ENCODE measurements around the gene CDC45. TPM values are rescaled to one million over a fixed set of nuclear protein-coding genes. Genes with fewer than 3 reads are reported as not detected.

Gene CDC45
- total RNA-seq, 4 donors from 2014 or later, result 3.2 to 28.9 (median 7.5) TPM; not detected in 1

DNA sequence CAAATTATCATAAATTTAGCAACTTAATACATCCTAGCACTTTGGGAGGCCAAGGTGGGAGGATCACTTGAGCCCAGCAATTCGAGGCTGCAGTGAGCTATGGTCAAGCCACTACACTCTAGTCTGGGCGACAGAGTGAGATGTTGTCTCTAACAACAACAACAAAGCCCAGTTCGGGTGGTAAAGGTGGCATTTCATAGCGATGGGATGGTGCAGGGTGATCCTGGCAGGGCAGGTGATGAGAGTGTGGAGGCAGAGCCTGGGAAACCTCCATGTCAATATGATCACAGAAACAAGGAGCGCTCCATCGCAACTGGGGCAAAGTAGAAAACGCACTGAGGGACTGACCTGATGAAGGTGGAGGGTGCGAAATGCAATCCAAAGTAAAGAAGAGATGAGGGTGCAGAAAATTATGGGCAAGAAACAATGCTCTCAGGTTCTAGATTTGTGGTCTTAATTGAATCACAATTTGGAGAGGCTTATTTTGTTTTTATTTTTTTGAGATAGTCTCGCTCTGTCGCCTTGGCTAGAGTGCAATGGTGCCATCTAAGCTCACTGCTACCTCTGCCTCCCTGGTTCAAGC, 77.3 kb downstream of the CDC45 start:
- Histone ChIP-seq H3K36me3 (no peaks in the 10 kb centered on the region), H3K4me1 (no peaks in the 10 kb centered on the region), H3K4me3 (no peak overlapping the region), H3K9me3 (no peaks in the 10 kb centered on the region), H3K27me3 (no peaks in the 10 kb centered on the region), H3K27ac (no peak overlapping the region)
- peak in 1 of 3 donors; percentile 8 for DNase-seq
- TF ChIP-seq, protein P1, sequence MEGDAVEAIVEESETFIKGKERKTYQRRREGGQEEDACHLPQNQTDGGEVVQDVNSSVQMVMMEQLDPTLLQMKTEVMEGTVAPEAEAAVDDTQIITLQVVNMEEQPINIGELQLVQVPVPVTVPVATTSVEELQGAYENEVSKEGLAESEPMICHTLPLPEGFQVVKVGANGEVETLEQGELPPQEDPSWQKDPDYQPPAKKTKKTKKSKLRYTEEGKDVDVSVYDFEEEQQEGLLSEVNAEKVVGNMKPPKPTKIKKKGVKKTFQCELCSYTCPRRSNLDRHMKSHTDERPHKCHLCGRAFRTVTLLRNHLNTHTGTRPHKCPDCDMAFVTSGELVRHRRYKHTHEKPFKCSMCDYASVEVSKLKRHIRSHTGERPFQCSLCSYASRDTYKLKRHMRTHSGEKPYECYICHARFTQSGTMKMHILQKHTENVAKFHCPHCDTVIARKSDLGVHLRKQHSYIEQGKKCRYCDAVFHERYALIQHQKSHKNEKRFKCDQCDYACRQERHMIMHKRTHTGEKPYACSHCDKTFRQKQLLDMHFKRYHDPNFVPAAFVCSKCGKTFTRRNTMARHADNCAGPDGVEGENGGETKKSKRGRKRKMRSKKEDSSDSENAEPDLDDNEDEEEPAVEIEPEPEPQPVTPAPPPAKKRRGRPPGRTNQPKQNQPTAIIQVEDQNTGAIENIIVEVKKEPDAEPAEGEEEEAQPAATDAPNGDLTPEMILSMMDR (IDR thresholded peaks at IDR 0.05), result no peak
- no peak for TF ChIP-seq POLR2A (IDR thresholded peaks at IDR 0.05)

DNA sequence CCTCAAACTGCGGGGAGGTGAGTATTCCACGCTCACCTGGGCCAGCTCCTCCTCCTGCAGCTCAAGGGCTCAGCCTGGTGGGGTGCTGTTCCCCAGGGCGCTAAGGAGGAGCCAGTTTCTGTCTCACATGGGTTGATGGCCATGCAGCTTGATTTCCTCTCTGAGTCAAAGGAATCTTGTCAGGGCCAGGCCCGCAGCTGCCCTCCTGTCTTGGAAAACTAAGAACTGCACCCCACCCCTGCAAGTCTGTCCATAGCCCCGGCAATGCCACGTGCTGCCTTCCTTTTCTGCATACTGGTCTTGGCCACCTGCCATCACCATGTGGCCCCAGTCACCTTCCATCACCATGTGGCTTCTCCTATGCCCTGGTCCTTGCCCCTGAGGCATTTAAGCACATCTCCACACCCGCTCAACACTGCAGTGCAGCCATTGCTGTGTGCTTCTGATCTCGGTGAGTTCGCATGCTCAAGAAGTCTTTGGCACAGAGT, 79.6 kb downstream of the CDC45 start:
- Histone ChIP-seq H3K27ac (no peak overlapping the region), H3K36me3 (no peaks in the 10 kb centered on the region), H3K4me1 (no peaks in the 10 kb centered on the region), H3K4me3 (no peak overlapping the region), H3K9me3 (no peaks in the 10 kb centered on the region), H3K27me3 (no peaks in the 10 kb centered on the region)
- TF ChIP-seq, protein P1 (IDR thresholded peaks at IDR 0.05), result no peak
- TF ChIP-seq POLR2A (IDR thresholded peaks at IDR 0.05), result no peak
- DNase-seq, result peak in 1 of 3 donors; percentile 40

DNA sequence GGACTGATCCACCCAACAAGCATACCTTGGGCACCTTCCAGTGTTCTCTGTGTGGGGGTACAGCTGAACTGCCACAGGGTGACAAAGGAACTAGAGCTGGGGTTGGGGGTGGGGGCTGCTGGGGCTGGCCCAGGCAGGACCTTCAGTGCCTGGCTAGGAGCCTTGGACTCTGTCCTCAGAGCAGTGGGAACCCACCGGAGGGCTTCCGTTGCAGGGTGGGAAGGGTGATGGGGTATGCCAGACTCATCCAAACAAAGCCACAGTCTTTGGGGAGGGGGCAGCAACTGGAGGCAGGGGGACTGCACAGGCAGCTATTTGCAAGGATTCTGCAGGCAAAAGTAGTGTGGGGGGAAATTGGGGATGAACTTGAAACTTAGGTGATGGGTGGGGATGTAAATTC, 80.2 kb downstream of the CDC45 start:
- Histone ChIP-seq H3K4me1 (no peaks in the 10 kb centered on the region), H3K27me3 (no peaks in the 10 kb centered on the region), H3K36me3 (no peaks in the 10 kb centered on the region), H3K9me3 (no peaks in the 10 kb centered on the region), H3K4me3 (no peak overlapping the region), H3K27ac (no peak overlapping the region)
- no peak for TF ChIP-seq POLR2A (IDR thresholded peaks at IDR 0.05)
- TF ChIP-seq, protein P1 (IDR thresholded peaks at IDR 0.05), result no peak
- DNase-seq, result peak in 1 of 3 donors; percentile 30

DNA sequence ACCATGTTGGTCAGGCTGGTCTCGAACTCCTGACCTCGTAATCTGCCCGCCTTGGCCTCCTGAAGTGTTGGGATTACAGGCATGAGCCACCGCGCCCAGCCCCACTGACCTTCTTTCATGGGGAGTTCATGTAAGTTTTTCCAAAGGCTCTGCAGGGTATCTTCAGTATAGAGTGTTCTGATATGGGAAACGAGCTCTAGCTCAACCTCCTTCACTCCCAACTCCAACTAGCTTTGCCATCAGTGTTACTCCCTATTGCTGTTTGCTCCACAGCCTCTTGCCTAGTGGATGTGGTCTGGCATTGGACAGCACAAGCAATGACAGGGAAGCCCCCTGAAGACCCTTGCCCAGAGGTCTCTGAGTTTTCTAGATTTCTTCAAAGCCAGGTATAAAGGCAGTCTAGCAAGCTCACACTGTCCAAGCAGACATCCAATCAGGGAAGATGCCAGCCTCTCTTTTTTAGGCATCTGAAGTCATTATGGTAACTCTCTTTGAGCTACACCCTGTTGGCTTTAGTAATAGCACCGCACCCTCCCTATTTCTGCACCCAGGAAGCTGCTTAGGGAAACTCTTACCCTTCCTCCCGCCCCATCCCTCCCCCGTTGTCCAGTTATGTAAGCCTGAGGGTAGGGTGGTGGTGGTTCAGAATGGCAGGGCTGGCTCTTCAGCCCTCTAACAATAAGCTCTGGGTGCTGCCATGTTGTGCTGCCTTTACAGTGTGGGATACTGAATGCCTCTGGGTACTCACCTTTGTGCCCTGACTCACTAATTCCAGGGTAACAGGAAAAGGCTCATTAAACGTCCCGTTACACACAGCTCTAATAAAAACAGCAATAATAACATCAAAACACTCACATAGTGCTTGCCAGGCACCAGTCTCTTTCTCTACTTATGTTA, 85.9 kb downstream of the CDC45 start:
- Histone ChIP-seq H3K4me1 (peaks cover 0 to 5% (median 0%) of the 10 kb centered on the region in 4 donors), H3K27me3 (no peaks in the 10 kb centered on the region), H3K4me3 (no peak overlapping the region), H3K9me3 (no peaks in the 10 kb centered on the region), H3K36me3 (no peaks in the 10 kb centered on the region), H3K27ac (peak overlapping the region in 1 of 4 donors; percentile 32)
- no peak for TF ChIP-seq POLR2A (IDR thresholded peaks at IDR 0.05)
- TF ChIP-seq, protein P1 (IDR thresholded peaks at IDR 0.05), result no peak
- peak in 1 of 3 donors; percentile 63 for DNase-seq

DNA sequence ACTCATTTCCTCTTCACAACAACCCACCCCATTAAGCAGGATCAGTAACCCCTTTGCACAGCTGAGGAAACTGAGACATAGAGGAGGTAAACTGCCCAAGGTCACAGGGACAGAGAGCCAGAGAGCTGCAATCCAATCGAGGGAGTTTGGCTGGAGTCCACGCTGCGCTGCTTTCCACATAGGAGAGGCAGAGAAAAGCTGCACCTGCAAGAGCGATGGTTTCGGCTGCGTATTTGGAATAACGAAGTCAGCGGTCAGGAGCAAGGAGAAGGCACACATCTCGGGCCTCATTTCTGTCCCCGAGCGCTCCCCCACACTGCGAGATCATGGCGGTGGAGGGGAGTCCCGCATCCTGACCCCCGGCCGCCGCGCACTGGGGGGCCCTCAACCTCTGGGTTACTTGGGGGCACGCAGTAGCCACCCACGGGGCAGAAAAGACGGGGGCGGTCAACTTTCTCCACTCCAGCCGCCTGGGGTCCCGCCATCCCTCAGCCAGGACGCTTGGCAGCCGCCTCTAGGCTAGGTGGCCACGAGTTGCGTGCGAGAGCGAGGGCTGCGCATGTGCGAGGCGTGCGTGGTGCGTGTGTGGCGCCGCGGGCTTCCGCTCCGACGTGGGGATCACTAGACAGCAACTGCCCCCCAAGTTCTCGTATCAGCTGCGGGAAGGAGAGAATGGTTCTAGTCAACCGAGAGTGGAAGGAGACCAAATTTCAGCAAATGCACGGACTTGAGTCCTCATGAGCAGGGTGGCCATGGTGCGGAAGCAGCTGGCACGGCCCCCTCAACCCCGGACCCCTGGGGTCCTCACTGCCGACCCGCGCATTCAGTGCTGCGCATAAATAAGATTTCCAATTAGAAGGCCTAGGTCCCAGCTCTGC, 86.8 kb downstream of the CDC45 start:
- no peaks in the 10 kb centered on the region for H3K27me3 ChIP-seq
- no peaks in the 10 kb centered on the region for H3K36me3 ChIP-seq
- peak overlapping the region in 2 of 4 donors; percentile 45 to 57 for H3K27ac ChIP-seq
- peaks cover 0 to 5% (median 0%) of the 10 kb centered on the region in 4 donors for H3K4me1 ChIP-seq
- no peaks in the 10 kb centered on the region for H3K9me3 ChIP-seq
- TF ChIP-seq, protein P1 (IDR thresholded peaks at IDR 0.05), result no peak
- TF ChIP-seq POLR2A (IDR thresholded peaks at IDR 0.05), result no peak
- no peak overlapping the region for H3K4me3 ChIP-seq
- no peak for DNase-seq
